H1 (cell line): ENCODE data around the gene BABAM2. TPM values are rescaled to one million over a fixed set of nuclear protein-coding genes. Genes with fewer than 3 reads are reported as not detected.

Experiments
- CTCF ChIA-PET: fragments of 300-600 bp; sonication (Branson Sonifier 250); formaldehyde crosslinking; loops from one replicate; lab custom pipeline; 2021; ENCODE audit not compliant: partially characterized antibody; lab: Charles Lee
- POLR2A ChIA-PET: fragments of 300-600 bp; sonication (Branson Sonifier 250); formaldehyde crosslinking; loops from one replicate; lab custom pipeline; 2021; ENCODE audit warnings: inconsistent platforms; ENCODE audit not compliant: partially characterized antibody; lab: Charles Lee
- DNase-seq, 2 experiments: peaks; one replicate each; pipeline versions ENCODE4 v3.0.0 to v3.0.0-alpha.2; 2010 to 2022; ENCODE audit warnings: low spot score in 2 of 2, low read depth in 1 of 2, mixed read lengths in 1 of 2
- FAIRE-seq: peaks from 2 replicates; lab custom pipeline; 2011; peaks lifted over from hg19 to GRCh38; lab: Jason Lieb, UNC
- H2AFZ ChIP-seq: 2 replicates; pipeline ENCODE4 v1.8.1; 2012; ENCODE audit warnings: low read length, inconsistent platforms
- H2AK5ac ChIP-seq: 2 replicates; pipeline ENCODE4 v1.6.1; 2013; ENCODE audit warnings: low read depth, low read length
- H2BK120ac ChIP-seq: replicated peaks from 2 replicates; pipeline ENCODE3; 2013; ENCODE audit warnings: low read depth, low read length, inconsistent platforms
- H2BK12ac ChIP-seq: 2 replicates; pipeline ENCODE4 v1.6.1; 2013; ENCODE audit warnings: low read depth, low read length
- H2BK15ac ChIP-seq: 2 replicates; pipeline ENCODE4 v1.6.1; 2013; ENCODE audit warnings: low read length
- H2BK20ac ChIP-seq: 2 replicates; pipeline ENCODE4 v1.6.1; 2013; ENCODE audit warnings: low read length
- H2BK5ac ChIP-seq: 2 replicates; pipeline ENCODE4 v1.6.1; 2013; ENCODE audit warnings: low read depth, low read length
- H3K14ac ChIP-seq: 2 replicates; pipeline ENCODE4 v1.6.1; 2013; ENCODE audit warnings: inconsistent platforms; ENCODE audit not compliant: insufficient read length
- H3K18ac ChIP-seq: 2 replicates; pipeline ENCODE4 v1.6.1; 2013; ENCODE audit warnings: low read length; ENCODE audit errors: extremely low read depth
- H3K23ac ChIP-seq: 2 replicates; pipeline ENCODE4 v1.6.1; 2013; ENCODE audit warnings: inconsistent platforms; ENCODE audit not compliant: insufficient read length
- H3K23me2 ChIP-seq: 2 replicates; pipeline ENCODE4 v1.6.1; 2013; ENCODE audit warnings: low read depth, low read length
- H3K27ac ChIP-seq: 2 replicates; pipeline ENCODE4 v1.6.1; 2011; ENCODE audit warnings: low read depth, low read length, inconsistent platforms
- H3K27me3 ChIP-seq, 4 experiments: replicated peaks in 1 of 4; 1 replicate in 1 of 4; 2 replicates in 3 of 4; pipeline versions ENCODE4 v1.6.1 to v1.8.1; 2011 to 2013; ENCODE audit warnings: low read length in 3 of 4, mild to moderate bottlenecking in 3 of 4, inconsistent platforms in 2 of 4, mixed read lengths in 2 of 4, moderate library complexity in 1 of 4; ENCODE audit not compliant: control insufficient read depth in 3 of 4, insufficient read depth in 3 of 4; ENCODE audit errors: extremely low read depth in 1 of 4
- H3K36me3 ChIP-seq, 4 experiments: 2 replicates each; pipeline versions ENCODE4 v1.6.1 to v1.8.1; 2011 to 2013; ENCODE audit warnings: mild to moderate bottlenecking in 4 of 4, low read length in 3 of 4, moderate library complexity in 2 of 4, control low read depth in 1 of 4, inconsistent platforms in 1 of 4; ENCODE audit not compliant: insufficient read depth in 4 of 4, control insufficient read depth in 2 of 4
- H3K4ac ChIP-seq: replicated peaks from 2 replicates; pipeline ENCODE3; 2013; ENCODE audit warnings: low read length, low read depth, mixed read lengths, inconsistent platforms; ENCODE audit not compliant: insufficient read length
- H3K4me1 ChIP-seq, 4 experiments: replicated peaks in 1 of 4; 1 replicate in 1 of 4; 2 replicates in 3 of 4; pipeline versions ENCODE4 v1.6.1 to v1.8.1; 2011 to 2013; ENCODE audit warnings: low read length in 3 of 4, inconsistent platforms in 2 of 4, mixed read lengths in 1 of 4; ENCODE audit not compliant: insufficient read depth in 4 of 4, control insufficient read depth in 3 of 4
- H3K4me2 ChIP-seq, 2 experiments: 2 replicates each; pipeline versions ENCODE4 v1.6.1 to v1.8.1; 2011 to 2013; ENCODE audit warnings: low read depth in 2 of 2, low read length in 2 of 2, control low read depth in 1 of 2, inconsistent platforms in 1 of 2, mild to moderate bottlenecking in 1 of 2; ENCODE audit not compliant: insufficient read depth in 1 of 2
- H3K4me3 ChIP-seq, 4 experiments: fragments of 200-600, 300-600 bp in 1 of 4; sonication (generic), shearing (Covaris generic), sonication (Bioruptor Twin) in 1 of 4; 2 replicates each; pipeline versions ENCODE4 v1.5.1 to v1.8.1; 2011 to 2016; ENCODE audit warnings: low read length in 4 of 4, low read depth in 3 of 4, control low read depth in 2 of 4, inconsistent platforms in 2 of 4, mild to moderate bottlenecking in 2 of 4, mixed read lengths in 1 of 4, moderate library complexity in 1 of 4; ENCODE audit not compliant: insufficient read depth in 2 of 4; ENCODE audit errors: extremely low read depth in 1 of 4
- H3K56ac ChIP-seq: replicated peaks from 2 replicates; pipeline ENCODE3; 2013; ENCODE audit warnings: low read depth, mild to moderate bottlenecking, mixed read lengths, low read length, inconsistent platforms; ENCODE audit not compliant: insufficient read length
- H3K79me1 ChIP-seq: 2 replicates; pipeline ENCODE4 v1.6.1; 2013; ENCODE audit warnings: low read depth, low read length, control low read depth
- H3K79me2 ChIP-seq, 2 experiments: 2 replicates each; pipeline versions ENCODE4 v1.6.1 to v1.8.1; 2012 to 2013; ENCODE audit warnings: low read length in 2 of 2, mild to moderate bottlenecking in 2 of 2, inconsistent platforms in 1 of 2; ENCODE audit not compliant: insufficient read depth in 2 of 2, control insufficient read depth in 1 of 2
- H3K9ac ChIP-seq, 4 experiments: replicated peaks in 1 of 4; 1 replicate in 1 of 4; 2 replicates in 3 of 4; pipeline versions ENCODE4 v1.6.1 to v1.8.1; 2011 to 2013; ENCODE audit warnings: low read depth in 3 of 4, low read length in 3 of 4, control low read depth in 2 of 4, mild to moderate bottlenecking in 2 of 4, moderate library complexity in 2 of 4, inconsistent platforms in 1 of 4; ENCODE audit errors: extremely low read depth in 1 of 4
- H3K9me3 ChIP-seq, 2 experiments: 2 replicates each; pipeline versions ENCODE4 v1.6.1 to v1.8.1; 2012 to 2013; ENCODE audit warnings: mild to moderate bottlenecking in 2 of 2, moderate library complexity in 2 of 2, control low read depth in 1 of 2, inconsistent platforms in 1 of 2, low read depth in 1 of 2, low read length in 1 of 2, mixed read lengths in 1 of 2; ENCODE audit not compliant: insufficient read depth in 2 of 2
- H4K20me1 ChIP-seq, 2 experiments: replicated peaks in 1 of 2; 2 replicates each; pipeline versions ENCODE3 to v1.8.1; 2011 to 2013; ENCODE audit warnings: inconsistent platforms in 2 of 2, low read length in 2 of 2, mild to moderate bottlenecking in 1 of 2; ENCODE audit not compliant: insufficient read depth in 2 of 2, control insufficient read depth in 1 of 2
- H4K5ac ChIP-seq: 2 replicates; pipeline ENCODE4 v1.6.1; 2013; ENCODE audit warnings: low read length, low read depth, mixed read lengths, inconsistent platforms; ENCODE audit not compliant: insufficient read length
- H4K8ac ChIP-seq: 2 replicates; pipeline ENCODE4 v1.8.0; 2013; ENCODE audit warnings: mild to moderate bottlenecking, moderate library complexity, low read length, inconsistent platforms; ENCODE audit not compliant: insufficient read depth; ENCODE audit errors: extremely low read depth
- H4K91ac ChIP-seq: replicated peaks from 2 replicates; pipeline ENCODE3; 2013; ENCODE audit warnings: low read length, mixed read lengths, inconsistent platforms; ENCODE audit not compliant: insufficient read length
- CHD2 ChIP-seq: IDR thresholded peaks from 2 replicates; pipeline ENCODE4 v1.6.1; 2012; ENCODE audit warnings: low read length, improper control_type of control experiment
- CTBP2 ChIP-seq: IDR thresholded peaks from 2 replicates; pipeline ENCODE4 v1.7.0; 2011; ENCODE audit warnings: borderline replicate concordance, mild to moderate bottlenecking, moderate library complexity, mixed read lengths, low read length; ENCODE audit not compliant: insufficient read depth, insufficient read length
- E2F6 ChIP-seq: IDR thresholded peaks from 2 replicates; pipeline ENCODE4 v1.6.1; 2012; ENCODE audit warnings: inconsistent platforms
- FOSL1 ChIP-seq: IDR thresholded peaks from 2 replicates; pipeline ENCODE4 v1.6.1; 2011; ENCODE audit warnings: mild to moderate bottlenecking, low read depth, low read length, moderate library complexity; ENCODE audit not compliant: insufficient read depth
- KDM1A ChIP-seq: fragments of 200-600, 300-600 bp; sonication (generic); IDR thresholded peaks from 2 replicates; pipeline ENCODE4 v1.7.1; 2016; ENCODE audit warnings: mild to moderate bottlenecking, low read length, borderline replicate concordance
- KDM5A ChIP-seq: fragments of 200-600 bp; IDR thresholded peaks from 2 replicates; pipeline ENCODE4 v1.7.1; 2012; ENCODE audit warnings: mild to moderate bottlenecking, low read length, inconsistent platforms, mixed read lengths
- MAX ChIP-seq: IDR thresholded peaks from 2 replicates; pipeline ENCODE4 v1.6.1; 2012; ENCODE audit warnings: inconsistent platforms
- RAD21 ChIP-seq, 2 experiments: IDR thresholded peaks in 1 of 2; conservative IDR thresholded peaks in 1 of 2; 2 replicates each; pipeline ENCODE4 v1.6.1; 2011; ENCODE audit warnings: low read depth in 2 of 2, low read length in 2 of 2, improper control_type of control experiment in 1 of 2, inconsistent platforms in 1 of 2, mild to moderate bottlenecking in 1 of 2, moderate library complexity in 1 of 2
- RNF2 ChIP-seq: fragments of 200-900, 300-1000 bp; sonication (generic); IDR thresholded peaks from 2 replicates; pipeline ENCODE4 v1.7.1; 2016; ENCODE audit warnings: borderline replicate concordance, low read depth, mild to moderate bottlenecking, antibody characterized with exemption, low read length; ENCODE audit not compliant: poor library complexity, severe bottlenecking; ENCODE audit errors: missing control alignments
- SIRT6 ChIP-seq: IDR thresholded peaks from one replicate; pipeline ENCODE4 v1.7.1; 2012; ENCODE audit warnings: low read length, inconsistent platforms
- SP4 ChIP-seq: IDR thresholded peaks from 2 replicates; pipeline ENCODE4 v1.6.1; 2012; ENCODE audit warnings: low read length, inconsistent platforms
- SRF ChIP-seq: IDR thresholded peaks from 2 replicates; pipeline ENCODE4 v1.6.1; 2011; ENCODE audit warnings: mild to moderate bottlenecking, low read depth, low read length, moderate library complexity
- TEAD4 ChIP-seq: IDR thresholded peaks from 2 replicates; pipeline ENCODE4 v1.6.1; 2012; ENCODE audit warnings: low read depth, low read length, inconsistent platforms, mixed read lengths
- polyA plus RNA-seq, 7 experiments: library from polyadenylated mRNA; depleted of rRNA in 3 of 7; stranded (reverse) in 5 of 7; unstranded in 2 of 7; fragments of >200 nt in 5 of 7; fragments of 200-250 nt in 2 of 7; gene quantifications; 1 replicate in 5 of 7; 2 replicates in 1 of 7; 4 replicates in 1 of 7; pipeline versions ENCODE4 v1.2.1 to v1.2.3, GENCODE V29; 2011 to 2013; ENCODE audit warnings: missing spikeins in 2 of 7, mixed read lengths in 2 of 7
- total RNA-seq: library from RNA; stranded (reverse); fragmentation: NEBNext Ultra II Directional; extraction: Animal tissue kit (Norgen Biotek cat#: 25700); gene quantifications from 2 replicates; pipeline ENCODE4 v1.2.1, GENCODE V29; 2021
- TF ChIP-seq, protein P1 (sequence below): IDR thresholded peaks from 2 replicates; pipeline ENCODE4 v1.6.1; 2011; ENCODE audit warnings: low read depth, mild to moderate bottlenecking, low read length; ENCODE audit not compliant: insufficient read depth

Gene BABAM2
- total and polyA plus RNA-seq, 2 of the 8 experiments (the other 6 are each of a cell fraction or from before 2014, with no cell fraction given), result 15.8 to 20.9 TPM

DNA sequence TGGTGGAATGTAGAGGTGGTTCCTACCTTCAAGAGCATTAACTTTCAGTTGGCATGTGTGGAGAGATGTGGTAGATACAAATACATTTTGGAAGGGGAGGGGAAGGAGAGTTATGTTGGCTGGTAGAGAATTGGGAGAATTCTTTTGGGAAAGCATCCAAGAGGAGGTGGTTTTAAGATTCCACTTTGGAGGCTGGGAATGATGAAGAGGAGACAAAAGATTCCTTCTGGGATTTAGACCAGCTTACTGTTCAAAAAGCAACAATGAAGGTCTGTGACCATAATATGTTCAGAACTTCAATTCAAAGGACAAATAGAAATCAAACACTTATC lies 381.4 kb downstream of the BABAM2 start:
- H3K9ac ChIP-seq, result no peak overlapping the region
- H3K27ac ChIP-seq, result no peak overlapping the region
- no peak overlapping the region for H2BK12ac ChIP-seq
- H3K9me3 ChIP-seq, result no peaks in the 10 kb centered on the region
- ChIA-PET CTCF (no interaction called here), POLR2A (no interaction called here)
- no peak overlapping the region for H3K4me2 ChIP-seq
- H2BK15ac ChIP-seq, result no peak overlapping the region
- FAIRE-seq (no peak), DNase-seq (no peak)
- peaks cover 0 to 10% (median 8%) of the 10 kb centered on the region in 4 experiments; a peak in 5 of 7 replicates for H3K4me1 ChIP-seq
- no peaks in the 10 kb centered on the region for H3K79me2 ChIP-seq
- H2BK120ac ChIP-seq, result no peak overlapping the region
- H2BK20ac ChIP-seq, result no peak overlapping the region
- no peak overlapping the region for H3K4me3 ChIP-seq
- H3K23me2 ChIP-seq, result no peaks in the 10 kb centered on the region; the same call in 1 of the 2 replicates
- no peak overlapping the region for H3K4ac ChIP-seq
- no peak overlapping the region for H4K5ac ChIP-seq
- H3K56ac ChIP-seq, result no peak overlapping the region
- no peak overlapping the region for H3K18ac ChIP-seq
- H4K91ac ChIP-seq, result no peak overlapping the region
- no peaks in the 10 kb centered on the region for H3K79me1 ChIP-seq
- H3K23ac ChIP-seq, result no peak overlapping the region
- H2AK5ac ChIP-seq, result no peak overlapping the region
- no peak overlapping the region for H4K8ac ChIP-seq
- H4K20me1 ChIP-seq, result no peaks in the 10 kb centered on the region
- H2BK5ac ChIP-seq, result no peak overlapping the region
- H3K27me3 ChIP-seq, result no peaks in the 10 kb centered on the region
- no peak overlapping the region for H2AFZ ChIP-seq
- H3K14ac ChIP-seq, result no peak overlapping the region
- no peaks in the 10 kb centered on the region for H3K36me3 ChIP-seq
- TF ChIP-seq, protein P1, sequence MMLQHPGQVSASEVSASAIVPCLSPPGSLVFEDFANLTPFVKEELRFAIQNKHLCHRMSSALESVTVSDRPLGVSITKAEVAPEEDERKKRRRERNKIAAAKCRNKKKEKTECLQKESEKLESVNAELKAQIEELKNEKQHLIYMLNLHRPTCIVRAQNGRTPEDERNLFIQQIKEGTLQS, result no peak
- TF ChIP-seq E2F6 (no peak), CTBP2 (no peak), SP4 (no peak), TEAD4 (no peak), CHD2 (no peak), SIRT6 (no peak), KDM5A (no peak), SRF (no peak), KDM1A (no peak), MAX (no peak), RNF2 (no peak), RAD21 (IDR thresholded peaks at IDR 0.05 in 1 of 2, conservative IDR thresholded peaks at IDR 0.05 in 1 of 2; ENCODE audit: low read depth in 2 of 2, low read length in 2 of 2) (no peak), FOSL1 (no peak)
